Esophagus muscularis mucosa (tissue), 4 donors: ENCODE measurements around the gene OR2Z1. TPM values are rescaled to one million over a fixed set of nuclear protein-coding genes. Genes with fewer than 3 reads are reported as not detected.

Source experiments
- DNase-seq: peaks from one replicate; pipeline ENCODE4 v3.0.0-alpha.2; 2017; ENCODE audit errors: extremely low spot score
- H3K27ac ChIP-seq, 4 donors: fragments of 200-600 bp; sonication (generic); replicated peaks in 1 of 4; 1 replicate in 3 of 4; 2 replicates in 1 of 4; pipeline ENCODE4 v1.5.1; 2016 to 2019; ENCODE audit warnings: mild to moderate bottlenecking in 1 of 4
- H3K27me3 ChIP-seq, 4 donors: fragments of 200-600 bp; sonication (generic); one replicate each; pipeline versions ENCODE4 v1.5.1 to v1.6.0; 2016 to 2019
- H3K36me3 ChIP-seq, 4 donors: fragments of 200-600 bp; sonication (generic); one replicate each; pipeline ENCODE4 v1.5.1; 2016 to 2019
- H3K4me1 ChIP-seq, 4 donors: fragments of 200-600 bp; sonication (generic); one replicate each; pipeline ENCODE4 v1.5.1; 2016 to 2019
- H3K4me3 ChIP-seq, 4 donors: fragments of 200-600 bp; sonication (generic); 1 replicate in 2 of 4; 2 replicates in 2 of 4; pipeline ENCODE4 v1.5.1; 2016 to 2019; ENCODE audit warnings: mild to moderate bottlenecking in 4 of 4, moderate library complexity in 1 of 4
- H3K9me3 ChIP-seq, 4 donors: fragments of 200-600 bp; sonication (generic); 1 replicate in 3 of 4; 2 replicates in 1 of 4; pipeline ENCODE4 v1.5.1; 2016 to 2019
- CTCF ChIP-seq, 3 experiments: fragments of 200-600 bp in 2 of 3; fragments of 450-650 bp in 1 of 3; sonication (generic) in 2 of 3; IDR thresholded peaks; one replicate each; pipeline ENCODE4 v1.5.1; 2017 to 2019; ENCODE audit warnings: antibody characterized with exemption in 3 of 3, mild to moderate bottlenecking in 2 of 3, moderate library complexity in 1 of 3
- EP300 ChIP-seq: sonication (generic); formaldehyde crosslinking; IDR thresholded peaks from one replicate; pipeline ENCODE4 v1.6.1; 2017; ENCODE audit warnings: antibody characterized with exemption
- POLR2A ChIP-seq: fragments of 450-650 bp; IDR thresholded peaks from one replicate; pipeline ENCODE4 v1.6.1; 2017; ENCODE audit warnings: antibody characterized with exemption, moderate library complexity, mild to moderate bottlenecking, low read depth
- POLR2AphosphoS5 ChIP-seq, 2 donors: sonication (generic); formaldehyde crosslinking; IDR thresholded peaks; one replicate each; pipeline ENCODE4 v1.6.1; 2017; ENCODE audit warnings: antibody characterized with exemption in 2 of 2
- WGBS: methylation state at CpG from one replicate; pipeline ENCODE4 v1.1.5; 2018; 5-methylcytosine and 5-hydroxymethylcytosine counted together
- intact Hi-C: fragments of 100-400 bp; cut with DNase I; formaldehyde crosslinking; loops from one replicate; pipeline ENCODE4 v1.15.1; 2023
- total RNA-seq, 4 donors: library from RNA; depleted of rRNA; stranded (reverse); fragments of >200 nt; gene quantifications; one replicate each; pipeline versions ENCODE4 v1.1.0 to v1.2.1, GENCODE V29; 2016

OR2Z1 gene
- total RNA-seq, result not detected

- intact Hi-C loops, result no loop called here
- Histone ChIP-seq H3K4me3 (no peak within 1 kb of the TSS), H3K4me1 (no peaks in the 10 kb centered on the region), H3K27me3 (peaks cover 0 to 26% (median 0%) of the 10 kb centered on the region in 4 donors), H3K27ac (no peak within 1 kb of the TSS), H3K36me3 (no peaks in the 10 kb centered on the region), H3K9me3 (no peaks in the 10 kb centered on the region)
- TF ChIP-seq POLR2A (no peak), CTCF (IDR thresholded peaks at IDR 0.05) (no peak), POLR2AphosphoS5 (IDR thresholded peaks at IDR 0.05) (no peak), EP300 (no peak)
- 45% methylated on average over 1 of the region's 1 CpG for WGBS
- peak; percentile 60 for DNase-seq
These were observed at the start of gene OR2Z1 for GRCh38 chr19:8721334-8721733. TSS of gene OR2Z1 (plus strand) at chr19:8721634. CDS start at chr19:8731029, 9,395 bp downstream.

- TF ChIP-seq EP300, result no peak
- no peak for TF ChIP-seq POLR2AphosphoS5 (IDR thresholded peaks at IDR 0.05)
- TF ChIP-seq CTCF (IDR thresholded peaks at IDR 0.05), result no peak
- TF ChIP-seq POLR2A, result no peak
These were observed 48.0 kb upstream of the OR2Z1 start for GRCh38 chr19:8673276-8673891.

GRCh38 chr19:8675066-8675465 lies 46.4 kb upstream of the OR2Z1 start:
- peaks cover 0 to 23% (median 0%) of the 10 kb centered on the region in 4 donors for H3K27me3 ChIP-seq
- intact Hi-C loops, result no loop called here
- no peaks in the 10 kb centered on the region for H3K36me3 ChIP-seq
- H3K9me3 ChIP-seq, result no peaks in the 10 kb centered on the region
- no peak for DNase-seq
- H3K27ac ChIP-seq, result no peak overlapping the region
- 82% methylated on average over 3 of the region's 3 CpGs for WGBS
- TF ChIP-seq POLR2AphosphoS5 (IDR thresholded peaks at IDR 0.05), result no peak
- no peak for TF ChIP-seq CTCF (IDR thresholded peaks at IDR 0.05)
- no peak for TF ChIP-seq EP300
- no peak for TF ChIP-seq POLR2A
- H3K4me1 ChIP-seq, result no peaks in the 10 kb centered on the region
- H3K4me3 ChIP-seq, result no peak overlapping the region

More at GRCh38 chr19:8673276-8673891, 48.0 kb upstream of the OR2Z1 start:
- no peak for DNase-seq
- no peaks in the 10 kb centered on the region for H3K36me3 ChIP-seq
- H3K4me1 ChIP-seq, result no peaks in the 10 kb centered on the region
- H3K4me3 ChIP-seq, result no peak overlapping the region
- intact Hi-C loops, result no loop called here
- WGBS, result 66% methylated on average over 5 of the region's 6 CpGs
- peaks cover 0 to 29% (median 0%) of the 10 kb centered on the region in 4 donors for H3K27me3 ChIP-seq
- no peak overlapping the region for H3K27ac ChIP-seq
- no peaks in the 10 kb centered on the region for H3K9me3 ChIP-seq

- intact Hi-C loops, result no loop called here
- no peak for TF ChIP-seq CTCF (IDR thresholded peaks at IDR 0.05)
- TF ChIP-seq EP300, result no peak
- TF ChIP-seq POLR2A, result no peak
- TF ChIP-seq POLR2AphosphoS5 (IDR thresholded peaks at IDR 0.05), result no peak
- Histone ChIP-seq H3K36me3 (no peaks in the 10 kb centered on the region), H3K27ac (no peak overlapping the region), H3K4me3 (no peak overlapping the region), H3K27me3 (peaks cover 0 to 24% (median 0%) of the 10 kb centered on the region in 4 donors), H3K9me3 (peaks cover 0 to 17% (median 6%) of the 10 kb centered on the region in 4 donors), H3K4me1 (no peaks in the 10 kb centered on the region)
- no peak for DNase-seq
These were observed 43.1 kb upstream of the OR2Z1 start for GRCh38 chr19:8678244-8678807.
